Skin epidermis (tissue), 12 donors: ENCODE data around the gene SCO2.

Source experiments
- H3K27ac ChIP-seq, 21 experiments: fragments of 200-600 bp; sonication (generic) in 11 of 21; one replicate each; pipeline ENCODE4 v1.5.0; 2020; ENCODE audit warnings: mild to moderate bottlenecking in 3 of 21, inconsistent platforms in 2 of 21, moderate library complexity in 2 of 21
- H3K4me3 ChIP-seq, 7 experiments: fragments of 200-600 bp; sonication (generic) in 2 of 7; one replicate each; pipeline ENCODE4 v1.5.0; 2020; ENCODE audit warnings: inconsistent platforms in 2 of 7, mild to moderate bottlenecking in 2 of 7, moderate library complexity in 1 of 7

SCO2 gene

GRCh38 chr22:50525104-50525857 is at the start of gene SCO2:
Gene SCO2 (minus strand): TSS chr22:50525598. CDS start chr22:50524411, 1,187 bp downstream.
- peak within 1 kb of the TSS; percentile 78 to 100 (median 98) for H3K27ac ChIP-seq
- peak within 1 kb of the TSS; percentile 54 to 87 (median 74) for H3K4me3 ChIP-seq

GRCh38 chr22:50574383-50574755 is 49.0 kb upstream of the SCO2 start:
- Histone ChIP-seq H3K27ac (no peak overlapping the region), H3K4me3 (no peak overlapping the region)

- H3K27ac ChIP-seq: no peak overlapping the region
- no peak overlapping the region for H3K4me3 ChIP-seq
Measured at GRCh38 chr22:50573491-50574382, 48.3 kb upstream of the SCO2 start.

- no peak overlapping the region for H3K27ac ChIP-seq
- no peak overlapping the region for H3K4me3 ChIP-seq
Measured at GRCh38 chr22:50572965-50573364, 47.6 kb upstream of the SCO2 start.

GRCh38 chr22:50571264-50572175 is 46.1 kb upstream of the SCO2 start:
- Histone ChIP-seq H3K27ac (no peak overlapping the region), H3K4me3 (no peak overlapping the region)

- Histone ChIP-seq H3K27ac (no peak overlapping the region), H3K4me3 (no peak overlapping the region)
Measured at GRCh38 chr22:50570861-50571260, 45.5 kb upstream of the SCO2 start.

GRCh38 chr22:50569896-50570535 is 44.6 kb upstream of the SCO2 start:
- Histone ChIP-seq H3K27ac (no peak overlapping the region), H3K4me3 (no peak overlapping the region)

- peak overlapping the region in 2 of 21 experiments; percentile 35 to 50 for H3K27ac ChIP-seq
- H3K4me3 ChIP-seq: no peak overlapping the region
Measured at GRCh38 chr22:50569041-50569459, 43.7 kb upstream of the SCO2 start.

GRCh38 chr22:50568626-50569025 is 43.2 kb upstream of the SCO2 start:
- peak overlapping the region in 2 of 21 experiments; percentile 1 to 50 for H3K27ac ChIP-seq
- H3K4me3 ChIP-seq: no peak overlapping the region

GRCh38 chr22:50567721-50568252 is 42.4 kb upstream of the SCO2 start:
- Histone ChIP-seq H3K27ac (no peak overlapping the region), H3K4me3 (no peak overlapping the region)

GRCh38 chr22:50564289-50564688 is 38.9 kb upstream of the SCO2 start:
- H3K4me3 ChIP-seq: peak overlapping the region in 1 of 7 experiments; percentile 64
- peak overlapping the region in 3 of 21 experiments; percentile 77 to 92 (median 92) for H3K27ac ChIP-seq

- Histone ChIP-seq H3K4me3 (peak overlapping the region; percentile 47 to 64 (median 52)), H3K27ac (peak overlapping the region in 19 of 21 experiments; percentile 34 to 92 (median 77))
Measured at GRCh38 chr22:50563413-50564160, 38.2 kb upstream of the SCO2 start.

- Histone ChIP-seq H3K4me3 (peak within 1 kb of the TSS; percentile 47 to 64 (median 52)), H3K27ac (peak within 1 kb of the TSS in 19 of 21 experiments; percentile 34 to 92 (median 77))
Measured at GRCh38 chr22:50562523-50563412, 37.4 kb upstream of the SCO2 start, which contains the start of gene SYCE3. Gene SYCE3 (minus strand): TSS chr22:50562919. CDS start chr22:50556405, 6,514 bp downstream.

- no peak overlapping the region for H3K4me3 ChIP-seq
- H3K27ac ChIP-seq: peak overlapping the region in 2 of 21 experiments; percentile 43 to 53
Measured at GRCh38 chr22:50561401-50562358, 36.3 kb upstream of the SCO2 start.

- Histone ChIP-seq H3K27ac (peak overlapping the region in 6 of 21 experiments; percentile 24 to 63 (median 40)), H3K4me3 (no peak overlapping the region)
Measured at GRCh38 chr22:50560034-50560433, 34.6 kb upstream of the SCO2 start.

- no peak overlapping the region for H3K27ac ChIP-seq
- no peak overlapping the region for H3K4me3 ChIP-seq
Measured at GRCh38 chr22:50556703-50557102, 31.3 kb upstream of the SCO2 start.
